Measurements from ENCODE around the gene ARHGAP4. TPM values are rescaled to one million over a fixed set of nuclear protein-coding genes. Genes with fewer than 3 reads are reported as not detected.

ARHGAP4 gene
- total and polyA plus RNA-seq, 4 experiments from 2014 or later = 65.4 to 330 (median 222) TPM

DNA sequence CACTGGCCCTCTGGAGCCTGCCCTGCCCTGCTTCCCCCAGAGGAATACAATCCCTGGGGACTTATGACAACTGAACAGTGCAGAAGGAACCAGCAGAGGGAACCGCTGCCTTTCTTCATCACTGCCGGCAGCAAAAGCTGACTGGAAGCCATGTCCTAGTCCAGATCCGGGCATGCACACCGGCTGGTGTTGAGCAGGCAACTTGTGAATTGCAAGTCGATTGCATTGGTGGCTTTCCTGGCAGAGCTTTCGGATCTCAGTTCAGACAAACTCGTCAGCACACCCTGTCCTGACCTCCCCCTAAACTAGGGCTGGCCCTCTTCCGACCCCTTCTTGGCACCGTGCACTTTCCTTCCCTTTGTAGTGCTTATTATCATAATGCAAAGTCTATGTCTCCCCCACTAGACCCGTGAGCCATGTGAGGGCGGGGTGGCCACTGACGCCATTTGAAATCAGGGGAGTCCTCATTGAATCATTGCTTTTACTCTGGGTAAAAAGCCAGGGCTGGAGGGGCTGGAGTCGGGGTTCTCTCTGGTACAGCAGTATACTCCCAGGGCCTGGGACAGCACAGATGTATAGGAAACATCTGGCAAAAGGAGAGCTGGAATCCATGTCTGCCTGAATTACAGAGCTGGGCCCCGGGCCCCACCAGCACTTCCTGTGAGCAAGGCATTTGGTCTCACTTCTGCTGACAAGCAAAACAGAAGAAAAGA is 1.8 kb downstream of the ARHGAP4 start:
- peak overlapping the region; percentile 86 to 96 (median 95) for H3K4me3 Mint-ChIP-seq
- Histone ChIP-seq H3K9me3 (ENCODE audit: control insufficient read depth in 1 of 2, low read length in 2 of 2) (no peaks in the 10 kb centered on the region), H3K36me3 (ENCODE audit: insufficient read depth, low read length) (peaks cover 9% of the 10 kb centered on the region), H3K27me3 (ENCODE audit: insufficient read depth, low read length) (no peaks in the 10 kb centered on the region), H3K27ac (ENCODE audit: low read depth, low read length) (peak overlapping the region; percentile 98), H3K4me3 (ENCODE audit: low read length in 2 of 2) (peak overlapping the region; percentile 72 to 91), H3K4me1 (ENCODE audit: insufficient read depth, low read length) (peaks cover 38% of the 10 kb centered on the region)
- POLR2A ChIA-PET (ENCODE audit: partially characterized antibody) = interaction anchor here (0.8 to 20.6 kb wide), 9 partner anchors 15 to 488 kb away, joined by 3 to 447 read pairs (median 10); partner anchors contain the start of genes AVPR2, HCFC1, IDH3G and NAA10
- peaks cover 10 to 78% (median 47%) of the 10 kb centered on the region in 4 donors for H3K4me1 Mint-ChIP-seq
- no peaks in the 10 kb centered on the region for H3K27me3 Mint-ChIP-seq
- peaks cover 6 to 34% of the 10 kb centered on the region in 2 donors for H3K36me3 Mint-ChIP-seq
- CTCF ChIA-PET (ENCODE audit: partially characterized antibody) = interaction anchor here (0.7 to 14.9 kb wide), 11 partner anchors 10 to 130 kb away, joined by 3 to 290 read pairs (median 5); partner anchors contain the start of genes IDH3G, NAA10, RENBP and SSR4
- intact Hi-C loops (cut with micrococcal nuclease) = loop anchor here (1.0 kb wide), 1 partner anchor 23 kb away; no protein-coding TSS in a partner anchor
- no peaks in the 10 kb centered on the region for H3K9me3 Mint-ChIP-seq
- peak overlapping the region; percentile 89 to 99 (median 95) for H3K27ac Mint-ChIP-seq
- DNase-seq = peak in 4 of 5 donors; percentile 54 to 72 (median 58)

DNA sequence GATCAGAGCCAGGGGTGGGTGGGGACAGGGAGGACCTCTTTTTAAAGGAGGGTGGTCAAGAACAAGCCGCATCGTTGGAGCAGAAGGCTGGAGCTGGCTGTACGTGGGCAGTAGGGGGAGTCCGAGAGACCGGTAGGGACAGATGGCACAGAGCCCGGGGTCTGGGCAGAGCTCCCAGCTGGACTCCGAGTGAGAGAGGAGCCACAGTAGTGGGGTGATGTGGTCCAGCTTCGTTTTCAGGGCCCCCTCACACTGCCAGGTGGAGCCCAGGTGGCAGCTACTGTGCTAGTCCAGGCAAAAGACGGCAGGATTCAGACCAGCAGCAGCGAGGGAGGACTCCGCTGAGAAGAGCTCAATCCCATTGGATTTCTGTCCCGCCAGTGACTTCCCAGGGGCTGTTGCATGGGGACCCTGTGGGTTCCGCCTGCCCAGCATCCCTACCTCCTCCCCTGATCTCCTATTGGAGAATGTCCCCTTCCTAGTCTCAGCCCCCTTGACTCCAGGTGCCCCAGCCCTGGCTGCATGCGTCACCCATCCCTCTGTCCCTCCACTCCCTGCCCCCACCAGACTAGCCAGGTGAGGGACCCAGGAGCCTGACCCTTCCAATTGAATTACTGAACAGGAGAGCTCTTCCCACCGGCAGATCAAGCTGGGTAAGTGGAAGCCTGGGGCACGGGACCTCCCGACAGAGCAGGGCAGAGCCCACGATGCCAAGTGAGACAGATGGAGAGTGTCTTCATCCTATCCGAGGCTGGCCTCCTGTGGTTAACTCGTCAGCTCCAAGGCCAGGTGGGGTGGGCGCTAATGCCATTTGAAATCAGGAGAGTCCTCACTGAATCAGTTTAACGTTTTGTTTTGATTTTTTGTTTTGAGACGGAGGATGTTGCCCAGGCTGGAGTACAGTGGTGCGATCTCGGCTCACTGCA is 2.9 kb downstream of the ARHGAP4 start:
- no peaks in the 10 kb centered on the region for H3K9me3 Mint-ChIP-seq
- peaks cover 8 to 70% (median 38%) of the 10 kb centered on the region in 4 donors for H3K4me1 Mint-ChIP-seq
- DNase-seq = no peak
- ChIA-PET POLR2A (ENCODE audit: partially characterized antibody) (interaction anchor here (1.1 to 20.6 kb wide), 4 partner anchors 14 to 47 kb away, joined by 6 to 447 read pairs (median 199); partner anchors contain the start of genes AVPR2, HCFC1, NAA10 and RENBP), CTCF (ENCODE audit: partially characterized antibody) (interaction anchor here (0.7 to 14.9 kb wide), 9 partner anchors 11 to 109 kb away, joined by 3 to 290 read pairs (median 3); partner anchors contain the start of genes HCFC1, NAA10 and RENBP)
- Histone ChIP-seq H3K4me1 (ENCODE audit: insufficient read depth, low read length) (peaks cover 32% of the 10 kb centered on the region), H3K27ac (ENCODE audit: low read depth, low read length) (peak overlapping the region; percentile 98), H3K9me3 (ENCODE audit: control insufficient read depth in 1 of 2, low read length in 2 of 2) (no peaks in the 10 kb centered on the region), H3K4me3 (ENCODE audit: low read length in 2 of 2) (peak overlapping the region; percentile 17 to 72), H3K27me3 (ENCODE audit: insufficient read depth, low read length) (no peaks in the 10 kb centered on the region), H3K36me3 (ENCODE audit: insufficient read depth, low read length) (peaks cover 17% of the 10 kb centered on the region)
- H3K36me3 Mint-ChIP-seq = peaks cover 9 to 33% of the 10 kb centered on the region in 2 donors
- H3K4me3 Mint-ChIP-seq = peak overlapping the region; percentile 86 to 96 (median 95)
- peak overlapping the region; percentile 62 to 99 (median 95) for H3K27ac Mint-ChIP-seq
- H3K27me3 Mint-ChIP-seq = no peaks in the 10 kb centered on the region
- intact Hi-C loops (cut with micrococcal nuclease) = no loop called here

DNA sequence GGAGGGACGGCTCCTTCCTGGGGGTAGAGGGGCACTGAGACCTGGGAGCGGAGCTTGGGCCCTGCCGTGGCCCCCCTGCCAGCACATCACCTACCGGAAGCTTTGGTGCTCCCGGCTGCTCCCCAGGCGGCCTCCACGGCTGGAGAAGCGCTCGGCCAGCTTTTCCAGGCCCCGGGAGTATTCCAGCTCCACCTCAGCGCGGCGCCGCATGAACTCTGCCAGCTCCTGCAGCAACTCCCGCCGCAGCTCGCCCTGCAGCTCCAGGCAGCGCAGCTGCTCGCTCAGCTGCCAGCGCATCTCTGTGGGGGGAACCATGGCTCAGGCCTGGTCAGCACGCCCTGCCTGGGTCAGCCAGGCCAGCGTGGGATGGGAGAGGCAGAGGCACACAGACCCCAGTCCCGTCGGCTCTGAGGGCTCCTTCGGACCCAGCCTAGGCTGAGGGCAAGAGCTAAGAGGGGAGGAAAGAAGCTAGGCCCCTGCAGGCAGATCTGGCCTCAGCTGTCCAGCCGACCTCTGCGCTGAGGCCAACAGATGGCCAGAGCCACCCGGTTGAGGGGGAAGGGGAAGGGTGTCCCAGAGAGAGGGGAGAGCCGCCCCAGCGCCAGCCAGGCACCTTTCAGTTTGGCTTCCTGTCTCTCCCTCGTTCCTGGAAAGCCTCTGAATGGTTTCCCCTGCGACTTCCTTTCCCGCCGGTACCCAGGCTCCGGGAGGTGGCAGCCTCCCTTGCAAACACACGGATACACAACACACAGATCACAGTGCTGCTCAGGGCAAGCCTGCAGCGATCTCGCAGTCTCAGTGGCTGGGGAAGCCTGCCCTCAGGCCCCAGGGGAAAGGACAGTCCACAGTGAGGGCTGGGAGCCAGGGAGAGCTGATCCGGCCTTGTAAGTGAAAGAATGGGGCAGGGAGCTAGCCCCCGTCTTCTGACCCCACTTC is 4.3 kb downstream of the ARHGAP4 start:
- Histone ChIP-seq H3K27me3 (ENCODE audit: insufficient read depth, low read length) (no peaks in the 10 kb centered on the region), H3K27ac (ENCODE audit: low read depth, low read length) (peak overlapping the region; percentile 15), H3K9me3 (ENCODE audit: control insufficient read depth in 1 of 2, low read length in 2 of 2) (no peaks in the 10 kb centered on the region), H3K4me1 (ENCODE audit: insufficient read depth, low read length) (peaks cover 32% of the 10 kb centered on the region), H3K36me3 (ENCODE audit: insufficient read depth, low read length) (peaks cover 21% of the 10 kb centered on the region), H3K4me3 (ENCODE audit: low read length in 2 of 2) (no peak overlapping the region)
- Mint-ChIP-seq H3K9me3 (no peaks in the 10 kb centered on the region), H3K27ac (peak overlapping the region; percentile 18 to 99 (median 64)), H3K27me3 (no peaks in the 10 kb centered on the region), H3K4me1 (peaks cover 8 to 58% (median 30%) of the 10 kb centered on the region in 4 donors), H3K4me3 (peak overlapping the region; percentile 86 to 96 (median 95)), H3K36me3 (peaks cover 9 to 38% of the 10 kb centered on the region in 2 donors)
- ChIA-PET POLR2A (ENCODE audit: partially characterized antibody) (interaction anchor here (1.1 to 20.6 kb wide), 4 partner anchors 13 to 48 kb away, joined by 6 to 447 read pairs (median 199); partner anchors contain the start of genes AVPR2, HCFC1, NAA10 and RENBP), CTCF (ENCODE audit: partially characterized antibody) (interaction anchor here (1.2 to 14.9 kb wide), 5 partner anchors 13 to 64 kb away, joined by 3 to 290 read pairs (median 6); partner anchors contain the start of genes HCFC1, NAA10 and RENBP)
- no peak for DNase-seq
- intact Hi-C loops (cut with micrococcal nuclease) = no loop called here

DNA sequence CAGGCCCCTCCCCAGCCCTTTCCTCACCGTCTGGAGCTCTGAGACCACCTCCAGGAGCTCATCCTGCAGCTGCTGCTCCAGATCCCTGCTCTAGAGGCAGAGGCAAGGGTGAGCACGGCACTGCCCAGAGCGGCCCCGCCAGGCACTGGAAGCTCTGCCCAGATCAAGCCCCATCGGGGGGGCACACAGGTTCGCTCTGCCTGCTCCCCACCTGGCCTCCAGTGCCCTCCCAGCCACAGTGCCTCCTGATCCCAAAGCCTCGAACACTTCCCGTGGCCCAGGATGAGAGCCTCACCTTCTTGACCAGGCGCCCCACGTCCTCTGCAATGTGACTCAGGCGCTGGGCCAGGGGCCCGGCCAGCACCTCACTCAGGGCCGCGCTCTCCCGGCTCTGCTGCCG is 5.0 kb downstream of the ARHGAP4 start:
- H3K27ac Mint-ChIP-seq = no peak overlapping the region
- H3K27ac ChIP-seq (ENCODE audit: low read depth, low read length) = no peak overlapping the region
- intact Hi-C loops (cut with micrococcal nuclease) = no loop called here
- H3K27me3 ChIP-seq (ENCODE audit: insufficient read depth, low read length) = no peaks in the 10 kb centered on the region
- H3K4me1 ChIP-seq (ENCODE audit: insufficient read depth, low read length) = peaks cover 32% of the 10 kb centered on the region
- peaks cover 21% of the 10 kb centered on the region for H3K36me3 ChIP-seq (ENCODE audit: insufficient read depth, low read length)
- no peaks in the 10 kb centered on the region for H3K9me3 ChIP-seq (ENCODE audit: control insufficient read depth in 1 of 2, low read length in 2 of 2)
- POLR2A ChIA-PET (ENCODE audit: partially characterized antibody) = interaction anchor here (1.8 to 20.6 kb wide), 3 partner anchors 12 to 47 kb away, joined by 5 to 447 read pairs (median 222); partner anchors contain the start of genes AVPR2, NAA10 and RENBP
- no peak overlapping the region for H3K4me3 Mint-ChIP-seq
- H3K36me3 Mint-ChIP-seq = peaks cover 14 to 40% of the 10 kb centered on the region in 2 donors
- no peaks in the 10 kb centered on the region for H3K9me3 Mint-ChIP-seq
- CTCF ChIA-PET (ENCODE audit: partially characterized antibody) = interaction anchor here (14.9 kb wide), 1 partner anchor 25 kb away, joined by 290 read pairs; the partner anchor contains the start of gene RENBP
- peaks cover 9 to 52% (median 29%) of the 10 kb centered on the region in 4 donors for H3K4me1 Mint-ChIP-seq
- no peak for DNase-seq
- no peaks in the 10 kb centered on the region for H3K27me3 Mint-ChIP-seq
- no peak overlapping the region for H3K4me3 ChIP-seq (ENCODE audit: low read length in 2 of 2)

DNA sequence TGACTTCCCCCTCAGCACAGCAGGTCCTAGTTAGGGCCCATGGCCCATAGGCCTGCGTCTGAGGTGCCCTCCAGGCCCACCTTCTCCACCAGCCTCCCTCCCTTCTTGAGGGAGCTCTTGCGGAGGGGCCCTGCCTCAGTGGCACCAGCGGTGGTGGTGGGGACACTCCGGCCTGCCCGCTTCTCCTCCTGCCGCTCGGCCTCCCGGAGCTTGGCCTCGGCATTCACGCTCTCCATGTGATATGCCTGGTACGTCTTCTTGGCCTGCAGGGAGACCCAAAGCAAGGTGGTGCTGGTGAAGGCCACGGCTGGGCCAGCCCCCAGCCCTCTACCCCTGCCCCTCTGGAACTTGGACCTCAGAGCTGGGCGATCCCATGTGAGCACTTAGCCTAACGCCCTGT is 5.5 kb downstream of the ARHGAP4 start:
- peaks cover 21% of the 10 kb centered on the region for H3K36me3 ChIP-seq (ENCODE audit: insufficient read depth, low read length)
- H3K27me3 ChIP-seq (ENCODE audit: insufficient read depth, low read length) = no peaks in the 10 kb centered on the region
- peaks cover 32% of the 10 kb centered on the region for H3K4me1 ChIP-seq (ENCODE audit: insufficient read depth, low read length)
- H3K9me3 ChIP-seq (ENCODE audit: control insufficient read depth in 1 of 2, low read length in 2 of 2) = no peaks in the 10 kb centered on the region
- Mint-ChIP-seq H3K27ac (peak overlapping the region in 1 of 7 donors; percentile 47), H3K4me3 (no peak overlapping the region), H3K36me3 (peaks cover 19 to 43% of the 10 kb centered on the region in 2 donors), H3K4me1 (peaks cover 10 to 50% (median 28%) of the 10 kb centered on the region in 4 donors), H3K27me3 (no peaks in the 10 kb centered on the region), H3K9me3 (no peaks in the 10 kb centered on the region)
- CTCF ChIA-PET (ENCODE audit: partially characterized antibody) = interaction anchor here (14.9 kb wide), 1 partner anchor 26 kb away, joined by 290 read pairs; the partner anchor contains the start of gene RENBP
- DNase-seq = no peak
- no peak overlapping the region for H3K27ac ChIP-seq (ENCODE audit: low read depth, low read length)
- H3K4me3 ChIP-seq (ENCODE audit: low read length in 2 of 2) = no peak overlapping the region
- intact Hi-C loops (cut with micrococcal nuclease) = no loop called here
- POLR2A ChIA-PET (ENCODE audit: partially characterized antibody) = interaction anchor here (0.9 to 20.6 kb wide), 5 partner anchors 11 to 48 kb away, joined by 3 to 447 read pairs (median 5); partner anchors contain the start of genes AVPR2, NAA10 and RENBP

DNA sequence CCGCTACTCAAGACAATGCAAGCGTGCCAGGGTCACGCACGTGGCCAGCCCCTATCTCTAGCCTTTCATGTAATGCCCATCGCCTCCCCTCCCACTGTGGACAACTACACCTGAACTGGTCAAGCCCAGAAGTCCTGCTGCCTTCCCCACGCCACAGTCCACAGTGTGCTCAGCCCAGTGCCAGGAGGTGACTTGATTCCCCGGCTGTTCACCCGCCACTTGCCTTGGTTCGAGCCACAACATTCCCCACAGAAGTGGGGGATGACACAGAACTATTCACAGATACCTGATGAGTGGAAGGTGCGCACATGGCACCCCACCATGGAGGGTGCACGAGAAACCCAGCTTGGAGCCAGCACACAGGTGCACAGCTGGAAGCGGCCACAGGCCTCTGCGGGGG is 6.8 kb downstream of the ARHGAP4 start:
- no peaks in the 10 kb centered on the region for H3K9me3 Mint-ChIP-seq
- Histone ChIP-seq H3K27ac (ENCODE audit: low read depth, low read length) (no peak overlapping the region), H3K9me3 (ENCODE audit: control insufficient read depth in 1 of 2, low read length in 2 of 2) (no peaks in the 10 kb centered on the region), H3K4me3 (ENCODE audit: low read length in 2 of 2) (no peak overlapping the region), H3K4me1 (ENCODE audit: insufficient read depth, low read length) (peaks cover 32% of the 10 kb centered on the region), H3K36me3 (ENCODE audit: insufficient read depth, low read length) (peaks cover 21% of the 10 kb centered on the region), H3K27me3 (ENCODE audit: insufficient read depth, low read length) (no peaks in the 10 kb centered on the region)
- peaks cover 19 to 39% of the 10 kb centered on the region in 2 donors for H3K36me3 Mint-ChIP-seq
- ChIA-PET POLR2A (ENCODE audit: partially characterized antibody) (interaction anchor here (1.7 to 20.6 kb wide), 4 partner anchors 9 to 49 kb away, joined by 5 to 447 read pairs (median 114); partner anchors contain the start of genes AVPR2, NAA10 and RENBP), CTCF (ENCODE audit: partially characterized antibody) (interaction anchor here (2.8 kb wide), 1 partner anchor 28 kb away, joined by 13 read pairs; no protein-coding TSS in a partner anchor)
- peak overlapping the region in 1 of 8 donors; percentile 36 for H3K4me3 Mint-ChIP-seq
- H3K27me3 Mint-ChIP-seq = no peaks in the 10 kb centered on the region
- intact Hi-C loops (cut with micrococcal nuclease) = no loop called here
- H3K4me1 Mint-ChIP-seq = peaks cover 10 to 37% (median 21%) of the 10 kb centered on the region in 4 donors
- H3K27ac Mint-ChIP-seq = peak overlapping the region in 1 of 7 donors; percentile 27
- DNase-seq = no peak

All from CD4-positive, alpha-beta memory T cell (primary cell).